Nephron progenitor cell (in vitro differentiated cells): ENCODE results near the gene NDOR1.

Experiments used
- DNase-seq: peaks from one replicate; pipeline ENCODE4 v3.0.0; 2021
- H3K27ac Mint-ChIP-seq: 2 replicates; pipeline ENCODE4 v1.8.0; 2021; ENCODE audit warnings: mild to moderate bottlenecking, moderate library complexity, mixed read lengths
- H3K27me3 Mint-ChIP-seq: 2 replicates; pipeline ENCODE4 v1.8.0; 2021; ENCODE audit warnings: mild to moderate bottlenecking, low read depth, mixed read lengths; ENCODE audit not compliant: poor library complexity
- H3K36me3 Mint-ChIP-seq: 2 replicates; pipeline ENCODE4 v1.8.0; 2021; ENCODE audit warnings: low read depth, mixed read lengths
- H3K4me1 Mint-ChIP-seq: 2 replicates; pipeline ENCODE4 v1.8.0; 2021; ENCODE audit warnings: mixed read lengths
- H3K4me3 Mint-ChIP-seq: 2 replicates; pipeline ENCODE4 v1.8.0; 2021; ENCODE audit warnings: mild to moderate bottlenecking, moderate library complexity, mixed read lengths
- H3K9me3 Mint-ChIP-seq: 2 replicates; pipeline ENCODE4 v1.8.0; 2021; ENCODE audit warnings: mild to moderate bottlenecking, moderate library complexity, mixed read lengths
- CTCF ChIP-seq: fragments of 200-600 bp; sonication (generic); IDR thresholded peaks from 2 replicates; pipeline ENCODE4 v1.5.0; 2021; ENCODE audit warnings: antibody characterized with exemption

NDOR1 gene

GRCh38 chr9:137232101-137232500 is 26.6 kb downstream of the NDOR1 start:
- peaks cover 22% of the 10 kb centered on the region for H3K4me1 Mint-ChIP-seq
- H3K27me3 Mint-ChIP-seq: no peaks in the 10 kb centered on the region
- H3K27ac Mint-ChIP-seq: no peak overlapping the region
- DNase-seq: no peak
- TF ChIP-seq CTCF: no peak
- H3K4me3 Mint-ChIP-seq: no peak overlapping the region
- H3K9me3 Mint-ChIP-seq: no peaks in the 10 kb centered on the region
- no peaks in the 10 kb centered on the region for H3K36me3 Mint-ChIP-seq

GRCh38 chr9:137232510-137232909 is 27.0 kb downstream of the NDOR1 start:
- no peaks in the 10 kb centered on the region for H3K27me3 Mint-ChIP-seq
- no peak overlapping the region for H3K4me3 Mint-ChIP-seq
- TF ChIP-seq CTCF: no peak
- peaks cover 24% of the 10 kb centered on the region for H3K4me1 Mint-ChIP-seq
- no peaks in the 10 kb centered on the region for H3K9me3 Mint-ChIP-seq
- no peak for DNase-seq
- no peak overlapping the region for H3K27ac Mint-ChIP-seq
- H3K36me3 Mint-ChIP-seq: no peaks in the 10 kb centered on the region

GRCh38 chr9:137233143-137233980 is 27.9 kb downstream of the NDOR1 start:
- TF ChIP-seq CTCF: no peak
- Mint-ChIP-seq H3K36me3 (no peaks in the 10 kb centered on the region), H3K4me3 (no peak overlapping the region), H3K27me3 (no peaks in the 10 kb centered on the region), H3K27ac (no peak overlapping the region), H3K4me1 (peaks cover 29% of the 10 kb centered on the region), H3K9me3 (no peaks in the 10 kb centered on the region)
- no peak for DNase-seq

GRCh38 chr9:137234055-137234697 is 28.7 kb downstream of the NDOR1 start:
- H3K27me3 Mint-ChIP-seq: no peaks in the 10 kb centered on the region
- H3K27ac Mint-ChIP-seq: no peak overlapping the region
- no peaks in the 10 kb centered on the region for H3K9me3 Mint-ChIP-seq
- no peaks in the 10 kb centered on the region for H3K36me3 Mint-ChIP-seq
- H3K4me1 Mint-ChIP-seq: peaks cover 35% of the 10 kb centered on the region
- no peak for DNase-seq
- no peak overlapping the region for H3K4me3 Mint-ChIP-seq
- TF ChIP-seq CTCF: no peak

- Mint-ChIP-seq H3K36me3 (no peaks in the 10 kb centered on the region), H3K4me1 (peaks cover 33% of the 10 kb centered on the region), H3K9me3 (no peaks in the 10 kb centered on the region), H3K4me3 (no peak overlapping the region), H3K27me3 (no peaks in the 10 kb centered on the region), H3K27ac (no peak overlapping the region)
- TF ChIP-seq CTCF: no peak
- DNase-seq: no peak
Observed at GRCh38 chr9:137234758-137235423, 29.4 kb downstream of the NDOR1 start.
